Fibroblast of lung (primary cell): ENCODE results near the gene PTPN2.

Experiments used
- EZH2 ChIP-seq: IDR thresholded peaks from 2 replicates; pipeline ENCODE4 v1.5.1; 2012; ENCODE audit warnings: low read length, control low read depth, mild to moderate bottlenecking; ENCODE audit errors: missing control alignments
- TF ChIP-seq, protein P1 (sequence below), 2 donors: IDR thresholded peaks in 1 of 2; conservative IDR thresholded peaks in 1 of 2; 1 replicate in 1 of 2; 2 replicates in 1 of 2; pipeline ENCODE4 v1.5.1; 2011 to 2012; ENCODE audit warnings: low read length in 2 of 2, control low read depth in 1 of 2, inconsistent platforms in 1 of 2, low read depth in 1 of 2, mild to moderate bottlenecking in 1 of 2

- TF ChIP-seq, protein P1, sequence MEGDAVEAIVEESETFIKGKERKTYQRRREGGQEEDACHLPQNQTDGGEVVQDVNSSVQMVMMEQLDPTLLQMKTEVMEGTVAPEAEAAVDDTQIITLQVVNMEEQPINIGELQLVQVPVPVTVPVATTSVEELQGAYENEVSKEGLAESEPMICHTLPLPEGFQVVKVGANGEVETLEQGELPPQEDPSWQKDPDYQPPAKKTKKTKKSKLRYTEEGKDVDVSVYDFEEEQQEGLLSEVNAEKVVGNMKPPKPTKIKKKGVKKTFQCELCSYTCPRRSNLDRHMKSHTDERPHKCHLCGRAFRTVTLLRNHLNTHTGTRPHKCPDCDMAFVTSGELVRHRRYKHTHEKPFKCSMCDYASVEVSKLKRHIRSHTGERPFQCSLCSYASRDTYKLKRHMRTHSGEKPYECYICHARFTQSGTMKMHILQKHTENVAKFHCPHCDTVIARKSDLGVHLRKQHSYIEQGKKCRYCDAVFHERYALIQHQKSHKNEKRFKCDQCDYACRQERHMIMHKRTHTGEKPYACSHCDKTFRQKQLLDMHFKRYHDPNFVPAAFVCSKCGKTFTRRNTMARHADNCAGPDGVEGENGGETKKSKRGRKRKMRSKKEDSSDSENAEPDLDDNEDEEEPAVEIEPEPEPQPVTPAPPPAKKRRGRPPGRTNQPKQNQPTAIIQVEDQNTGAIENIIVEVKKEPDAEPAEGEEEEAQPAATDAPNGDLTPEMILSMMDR (conservative IDR thresholded peaks at IDR 0.05 in 1 of 2, IDR thresholded peaks at IDR 0.05 in 1 of 2; ENCODE audit: low read depth in 1 of 2, low read length in 2 of 2), result no peak
- no peak for TF ChIP-seq EZH2
Observed at GRCh38 chr18:12895014-12895413, 11.0 kb upstream of the PTPN2 start.
